ENCODE measurements around the gene SLC22A31. TPM values are rescaled to one million over a fixed set of nuclear protein-coding genes. Genes with fewer than 3 reads are reported as not detected.

SLC22A31 gene
- total RNA-seq, 1 experiment from 2014 or later: 0.47 TPM

GRCh38 chr16:89210165-89210903 is 10.0 kb upstream of the SLC22A31 start:
- Histone ChIP-seq H3K36me3 (ENCODE audit: insufficient read depth, low read length, poor library complexity, severe bottlenecking) (no peaks in the 10 kb centered on the region), H3K27me3 (replicated peaks; ENCODE audit: insufficient read depth, low read depth, low read length, poor library complexity) (peaks cover 9% of the 10 kb centered on the region), H3K27ac (ENCODE audit: low read depth, low read length, poor library complexity, severe bottlenecking) (no peak overlapping the region), H3K4me3 (ENCODE audit: low read depth, low read length, poor library complexity, severe bottlenecking) (no peak overlapping the region), H3K4me1 (ENCODE audit: insufficient read depth, low read length, poor library complexity, severe bottlenecking) (no peaks in the 10 kb centered on the region), H3K9me3 (ENCODE audit: low read depth, low read length, poor library complexity, severe bottlenecking) (no peaks in the 10 kb centered on the region)
- intact Hi-C loops (cut with micrococcal nuclease; ENCODE audit: unreplicated experiment): loop anchor here (10.0 kb wide), 2 partner anchors 266 to 456 kb away; no protein-coding TSS in a partner anchor
- POLR2A ChIA-PET (ENCODE audit: low non-redundant PET): no interaction called here
- BruUV-seq (replicated peaks): no TSS peak
- CTCF ChIA-PET: no interaction called here
- DNase-seq (ENCODE audit: low spot score): no peak
- TF ChIP-seq EZH2 (IDR thresholded peaks at IDR 0.05; ENCODE audit: borderline replicate concordance, low read depth, low read length, poor library complexity, severe bottlenecking): no peak
- no peak for TF ChIP-seq CTCF (conservative IDR thresholded peaks at IDR 0.05; ENCODE audit: low read depth, low read length)

DNA sequence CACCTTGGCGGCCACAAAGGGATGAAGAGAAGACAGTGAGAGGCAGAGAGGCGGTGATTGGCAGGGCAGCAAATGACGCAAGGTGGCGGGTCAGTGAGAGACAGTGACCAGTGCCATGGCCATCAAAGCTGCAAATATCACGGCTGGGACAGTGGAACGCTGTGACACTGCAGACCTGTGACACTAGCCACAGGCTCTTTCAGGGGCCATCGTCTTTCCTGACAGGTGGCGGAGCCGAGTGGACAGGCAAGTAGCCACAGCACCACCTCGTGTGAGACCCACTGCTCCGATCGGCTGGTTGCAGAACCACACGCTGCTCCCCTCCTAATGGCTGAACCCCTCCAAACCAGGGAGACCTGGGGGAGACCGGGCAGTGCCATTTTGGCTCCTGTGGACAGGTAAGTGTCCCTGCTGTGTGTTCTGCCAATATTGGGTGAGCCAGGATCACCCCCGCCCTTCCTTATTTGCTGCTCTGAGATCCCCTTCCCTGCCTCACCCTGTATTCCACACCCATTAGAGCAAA is 9.2 kb upstream of the SLC22A31 start:
- TF ChIP-seq EZH2 (IDR thresholded peaks at IDR 0.05; ENCODE audit: borderline replicate concordance, low read depth, low read length, poor library complexity, severe bottlenecking): no peak
- no peak for TF ChIP-seq CTCF (conservative IDR thresholded peaks at IDR 0.05; ENCODE audit: low read depth, low read length)
- POLR2A ChIA-PET (ENCODE audit: low non-redundant PET): no interaction called here
- Histone ChIP-seq H3K27me3 (replicated peaks; ENCODE audit: insufficient read depth, low read depth, low read length, poor library complexity) (peaks cover 9% of the 10 kb centered on the region), H3K36me3 (ENCODE audit: insufficient read depth, low read length, poor library complexity, severe bottlenecking) (no peaks in the 10 kb centered on the region), H3K9me3 (ENCODE audit: low read depth, low read length, poor library complexity, severe bottlenecking) (no peaks in the 10 kb centered on the region), H3K4me1 (ENCODE audit: insufficient read depth, low read length, poor library complexity, severe bottlenecking) (no peaks in the 10 kb centered on the region), H3K4me3 (ENCODE audit: low read depth, low read length, poor library complexity, severe bottlenecking) (no peak overlapping the region), H3K27ac (ENCODE audit: low read depth, low read length, poor library complexity, severe bottlenecking) (no peak overlapping the region)
- no peak for DNase-seq (ENCODE audit: low spot score)
- no TSS peak for BruUV-seq (replicated peaks)
- intact Hi-C loops (cut with micrococcal nuclease; ENCODE audit: unreplicated experiment): loop anchor here (10.0 kb wide), 2 partner anchors 265 to 455 kb away; no protein-coding TSS in a partner anchor
- CTCF ChIA-PET: no interaction called here

DNA sequence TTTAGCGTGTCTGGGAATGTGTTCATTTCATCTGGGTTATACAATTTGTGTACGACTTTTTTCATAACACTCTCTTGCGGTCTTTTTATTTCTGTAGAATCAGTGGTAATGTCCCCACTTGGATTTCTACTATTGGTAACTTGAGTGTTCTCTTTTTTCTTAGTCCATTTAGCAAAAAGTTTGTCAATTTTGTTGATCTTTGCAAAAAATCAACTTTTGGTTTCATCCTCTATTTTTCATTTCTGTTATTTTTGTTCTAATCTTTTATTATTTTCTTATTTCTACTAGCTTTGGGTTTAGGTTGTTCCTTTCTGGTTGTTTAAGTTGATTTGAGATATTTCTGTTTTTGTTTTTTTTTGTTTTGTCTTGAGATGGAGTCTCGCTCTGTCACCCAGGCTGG is 7.7 kb upstream of the SLC22A31 start:
- H3K36me3 ChIP-seq (ENCODE audit: insufficient read depth, low read length, poor library complexity, severe bottlenecking): no peaks in the 10 kb centered on the region
- CTCF ChIA-PET: no interaction called here
- H3K9me3 ChIP-seq (ENCODE audit: low read depth, low read length, poor library complexity, severe bottlenecking): no peaks in the 10 kb centered on the region
- no peak for DNase-seq (ENCODE audit: low spot score)
- POLR2A ChIA-PET (ENCODE audit: low non-redundant PET): no interaction called here
- peaks cover 19% of the 10 kb centered on the region for H3K27me3 ChIP-seq (replicated peaks; ENCODE audit: insufficient read depth, low read depth, low read length, poor library complexity)
- H3K4me3 ChIP-seq (ENCODE audit: low read depth, low read length, poor library complexity, severe bottlenecking): no peak overlapping the region
- no TSS peak for BruUV-seq (replicated peaks)
- no peaks in the 10 kb centered on the region for H3K4me1 ChIP-seq (ENCODE audit: insufficient read depth, low read length, poor library complexity, severe bottlenecking)
- H3K27ac ChIP-seq (ENCODE audit: low read depth, low read length, poor library complexity, severe bottlenecking): no peak overlapping the region
- TF ChIP-seq EZH2 (IDR thresholded peaks at IDR 0.05; ENCODE audit: borderline replicate concordance, low read depth, low read length, poor library complexity, severe bottlenecking): no peak
- TF ChIP-seq CTCF (conservative IDR thresholded peaks at IDR 0.05; ENCODE audit: low read depth, low read length): no peak
- intact Hi-C loops (cut with micrococcal nuclease; ENCODE audit: unreplicated experiment): no loop called here

All from A673 (cell line).